Smooth muscle cell (in vitro differentiated cells): ENCODE data around the gene RNASEH1. TPM values are rescaled to one million over a fixed set of nuclear protein-coding genes. Genes with fewer than 3 reads are reported as not detected.

Experiments used
- DNase-seq: peaks from one replicate; lab custom pipeline; 2025; ENCODE audit not compliant: unreplicated experiment; lab: John Stamatoyannopoulos, UW
- H2AFZ ChIP-seq: fragments of 200-600 bp; sonication (generic); 2 replicates; pipeline ENCODE4 v1.6.0; 2016; ENCODE audit warnings: antibody characterized with exemption, low read depth, mild to moderate bottlenecking
- H3F3A ChIP-seq: fragments of 200-600 bp; sonication (generic); 2 replicates; pipeline ENCODE4 v1.6.0; 2017; ENCODE audit warnings: antibody characterized with exemption, low read depth
- H3K27ac ChIP-seq: fragments of 200-600 bp; sonication (generic); 2 replicates; pipeline ENCODE4 v1.5.1; 2016; ENCODE audit warnings: low read depth, mild to moderate bottlenecking
- H3K27me3 ChIP-seq: fragments of 200-600 bp; sonication (generic); 2 replicates; pipeline ENCODE4 v1.6.1; 2016; ENCODE audit warnings: low read depth, mild to moderate bottlenecking
- H3K36me3 ChIP-seq: fragments of 200-600 bp; sonication (generic); 2 replicates; pipeline ENCODE4 v1.5.1; 2016; ENCODE audit warnings: low read depth
- H3K4me1 ChIP-seq: fragments of 200-600 bp; sonication (generic); 2 replicates; pipeline ENCODE4 v1.5.1; 2016; ENCODE audit warnings: low read depth
- H3K4me2 ChIP-seq: fragments of 200-600 bp; sonication (generic); 2 replicates; pipeline ENCODE4 v1.6.0; 2016; ENCODE audit warnings: mild to moderate bottlenecking
- H3K4me3 ChIP-seq: fragments of 200-600 bp; sonication (generic); 2 replicates; pipeline ENCODE4 v1.5.1; 2016; ENCODE audit warnings: mild to moderate bottlenecking
- H3K79me2 ChIP-seq: fragments of 200-600 bp; sonication (generic); 2 replicates; pipeline ENCODE4 v1.6.0; 2016; ENCODE audit warnings: low read depth, mild to moderate bottlenecking
- H3K9ac ChIP-seq: fragments of 200-600 bp; sonication (generic); 2 replicates; pipeline ENCODE4 v1.6.0; 2016; ENCODE audit warnings: low read depth
- H3K9me3 ChIP-seq: fragments of 200-600 bp; sonication (generic); replicated peaks from 2 replicates; pipeline ENCODE4 v1.5.1; 2016; ENCODE audit warnings: low read depth
- H4K20me1 ChIP-seq: fragments of 200-600 bp; sonication (generic); 2 replicates; pipeline ENCODE4 v1.6.0; 2016; ENCODE audit warnings: low read depth
- CTCF ChIP-seq: fragments of 200-600 bp; sonication (generic); IDR thresholded peaks from 2 replicates; pipeline ENCODE4 v1.5.1; 2017; ENCODE audit warnings: borderline replicate concordance, mild to moderate bottlenecking, antibody characterized with exemption; ENCODE audit not compliant: insufficient read depth, poor library complexity, severe bottlenecking
- WGBS: methylation state at CpG from one replicate; pipeline ENCODE4 v1.1.7; 2016; ENCODE audit warnings: low lambda C conversion rate; 5-methylcytosine and 5-hydroxymethylcytosine counted together
- polyA plus RNA-seq: library from polyadenylated mRNA; unstranded; fragments of >200 nt; fragmentation: Nextera tagmentation; extraction: Ambion mirVana; gene quantifications from 2 replicates; pipeline ENCODE4 v1.2.1, GENCODE V29; 2016
- total RNA-seq: library from RNA; depleted of rRNA; stranded (reverse); fragments of >200 nt; gene quantifications from 2 replicates; pipeline ENCODE4 v1.2.3, GENCODE V29; 2014

RNASEH1 gene
- total and polyA plus RNA-seq, 2 experiments from 2014 or later = 18.3 to 39.2 TPM

GRCh38 chr2:3543023-3543683, 15.0 kb downstream of the RNASEH1 start:
- Histone ChIP-seq H3K27ac (no peak overlapping the region), H3K4me2 (no peak overlapping the region), H3K36me3 (peaks cover 32% of the 10 kb centered on the region), H4K20me1 (peaks cover 6% of the 10 kb centered on the region), H3K4me1 (no peaks in the 10 kb centered on the region), H3K79me2 (peaks cover 15% of the 10 kb centered on the region), H3K9me3 (no peaks in the 10 kb centered on the region), H2AFZ (no peak overlapping the region), H3K9ac (no peak overlapping the region), H3K27me3 (no peaks in the 10 kb centered on the region), H3K4me3 (no peak overlapping the region), H3F3A (no peaks in the 10 kb centered on the region)
- no peak for DNase-seq
- TF ChIP-seq CTCF = no peak
- WGBS = 98% methylated on average over 6 of the region's 6 CpGs

GRCh38 chr2:3542107-3542506, 16.0 kb downstream of the RNASEH1 start:
- no peak overlapping the region for H3K27ac ChIP-seq
- no peak for TF ChIP-seq CTCF
- 96% methylated on average over 5 of the region's 5 CpGs for WGBS
- no peak overlapping the region for H2AFZ ChIP-seq
- DNase-seq = no peak
- no peak overlapping the region for H3K9ac ChIP-seq
- peaks cover 15% of the 10 kb centered on the region for H3K79me2 ChIP-seq
- H3K36me3 ChIP-seq = peaks cover 27% of the 10 kb centered on the region
- no peaks in the 10 kb centered on the region for H3K27me3 ChIP-seq
- no peaks in the 10 kb centered on the region for H3F3A ChIP-seq
- no peaks in the 10 kb centered on the region for H3K4me1 ChIP-seq
- H4K20me1 ChIP-seq = peaks cover 6% of the 10 kb centered on the region
- H3K4me2 ChIP-seq = no peak overlapping the region
- H3K4me3 ChIP-seq = no peak overlapping the region
- H3K9me3 ChIP-seq = no peaks in the 10 kb centered on the region

- 95% methylated on average over 9 of the region's 9 CpGs for WGBS
- H3K9ac ChIP-seq = no peak overlapping the region
- no peak overlapping the region for H3K4me2 ChIP-seq
- H2AFZ ChIP-seq = no peak overlapping the region
- H3K27me3 ChIP-seq = no peaks in the 10 kb centered on the region
- H3K27ac ChIP-seq = no peak overlapping the region
- H3F3A ChIP-seq = peaks cover 9% of the 10 kb centered on the region
- H3K4me1 ChIP-seq = peaks cover 6% of the 10 kb centered on the region
- no peak for TF ChIP-seq CTCF
- peaks cover 6% of the 10 kb centered on the region for H4K20me1 ChIP-seq
- peaks cover 11% of the 10 kb centered on the region for H3K36me3 ChIP-seq
- no peak for DNase-seq
- H3K4me3 ChIP-seq = no peak overlapping the region
- H3K79me2 ChIP-seq = peaks cover 15% of the 10 kb centered on the region
- H3K9me3 ChIP-seq = no peaks in the 10 kb centered on the region
Measured at GRCh38 chr2:3539836-3540235, 18.3 kb downstream of the RNASEH1 start.
